ENCODE results near the gene ELK1.

DNA sequence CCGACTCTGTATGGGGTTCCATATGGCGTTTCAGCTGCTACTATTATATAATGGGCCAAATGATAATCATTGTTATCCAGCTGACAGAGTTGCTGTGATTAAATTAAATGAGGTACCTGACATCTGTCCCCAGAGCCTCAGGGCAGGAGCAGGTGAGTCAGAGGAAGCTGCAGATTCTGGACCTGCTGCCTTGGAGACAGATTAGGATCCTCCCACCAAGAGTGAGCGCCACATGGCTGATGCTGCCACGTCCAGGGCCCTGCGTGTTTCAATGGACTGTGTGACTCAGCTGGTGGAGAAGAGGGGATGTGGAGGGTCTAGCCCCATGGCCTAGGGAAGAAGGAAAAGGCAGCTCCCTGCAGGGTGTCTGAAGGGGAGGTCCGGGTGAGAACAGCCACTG, 36.9 kb upstream of the ELK1 start:
- TF ChIP-seq POLR2A (IDR thresholded peaks at IDR 0.05) (no peak), CTCF (IDR thresholded peaks at IDR 0.05) (no peak), POLR2AphosphoS5 (IDR thresholded peaks at IDR 0.05) (no peak)
